Testis (tissue), 2 donors: ENCODE results near the gene TMEM116.

ENCODE experiments used
- POLR2A ChIP-seq: fragments of 450-650 bp; IDR thresholded peaks from one replicate; pipeline ENCODE4 v1.6.1; 2017; ENCODE audit warnings: antibody characterized with exemption, mild to moderate bottlenecking, moderate library complexity
- TF ChIP-seq, protein P1 (sequence below), 3 experiments: fragments of 450-650 bp in 2 of 3; fragments of 200-600 bp in 1 of 3; sonication (generic) in 1 of 3; IDR thresholded peaks; one replicate each; pipeline ENCODE4 v1.5.1; 2016 to 2019; ENCODE audit warnings: antibody characterized with exemption in 3 of 3, mild to moderate bottlenecking in 2 of 3, moderate library complexity in 1 of 3

DNA sequence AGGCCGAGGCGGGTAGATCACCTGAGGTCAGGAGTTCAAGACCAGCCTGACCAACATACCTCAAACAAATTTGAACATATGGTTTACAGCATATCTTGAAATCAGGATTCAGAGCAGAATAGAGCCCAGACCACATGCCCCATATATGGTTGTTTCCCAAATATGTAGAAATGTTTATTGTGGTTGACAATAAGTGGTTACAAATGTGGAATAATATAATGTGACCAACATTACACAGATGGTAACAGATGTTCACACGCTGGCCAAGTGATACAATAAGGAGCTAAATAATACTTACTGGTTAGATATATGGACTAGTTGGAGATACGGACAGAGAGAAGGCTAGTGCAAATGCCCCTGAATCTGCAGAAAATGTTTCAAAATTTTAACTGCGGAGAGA lies 85.6 kb downstream of the TMEM116 start:
- TF ChIP-seq, protein P1, sequence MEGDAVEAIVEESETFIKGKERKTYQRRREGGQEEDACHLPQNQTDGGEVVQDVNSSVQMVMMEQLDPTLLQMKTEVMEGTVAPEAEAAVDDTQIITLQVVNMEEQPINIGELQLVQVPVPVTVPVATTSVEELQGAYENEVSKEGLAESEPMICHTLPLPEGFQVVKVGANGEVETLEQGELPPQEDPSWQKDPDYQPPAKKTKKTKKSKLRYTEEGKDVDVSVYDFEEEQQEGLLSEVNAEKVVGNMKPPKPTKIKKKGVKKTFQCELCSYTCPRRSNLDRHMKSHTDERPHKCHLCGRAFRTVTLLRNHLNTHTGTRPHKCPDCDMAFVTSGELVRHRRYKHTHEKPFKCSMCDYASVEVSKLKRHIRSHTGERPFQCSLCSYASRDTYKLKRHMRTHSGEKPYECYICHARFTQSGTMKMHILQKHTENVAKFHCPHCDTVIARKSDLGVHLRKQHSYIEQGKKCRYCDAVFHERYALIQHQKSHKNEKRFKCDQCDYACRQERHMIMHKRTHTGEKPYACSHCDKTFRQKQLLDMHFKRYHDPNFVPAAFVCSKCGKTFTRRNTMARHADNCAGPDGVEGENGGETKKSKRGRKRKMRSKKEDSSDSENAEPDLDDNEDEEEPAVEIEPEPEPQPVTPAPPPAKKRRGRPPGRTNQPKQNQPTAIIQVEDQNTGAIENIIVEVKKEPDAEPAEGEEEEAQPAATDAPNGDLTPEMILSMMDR (IDR thresholded peaks at IDR 0.05): no peak
- TF ChIP-seq POLR2A: no peak
